ENCODE data around the gene LRP1B.

The LRP1B gene

DNA sequence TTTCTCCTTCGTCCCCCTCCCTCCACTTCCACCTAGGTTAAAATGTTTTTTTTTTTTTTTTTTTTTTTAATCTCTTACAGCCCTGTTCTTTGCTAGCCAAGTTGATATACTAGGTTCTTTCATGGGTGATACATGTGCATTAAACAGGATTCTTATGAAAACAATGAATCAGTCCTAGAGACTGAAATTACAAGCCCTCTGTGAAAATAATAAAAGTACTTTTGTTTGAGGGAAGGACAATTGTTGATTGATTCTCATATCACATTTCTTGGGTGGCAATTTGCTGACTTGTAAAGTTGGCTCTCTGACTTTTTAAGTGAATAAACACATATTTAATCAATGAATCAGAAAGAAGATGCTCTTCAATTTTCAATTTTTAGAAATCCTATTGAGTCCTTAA, 639.9 kb downstream of the LRP1B start:
- Histone ChIP-seq H3K9me2 (replicated peaks; ENCODE audit: insufficient read depth, low read length) (no peaks in the 10 kb centered on the region), H4K20me1 (ENCODE audit: insufficient read depth, low read length) (no peaks in the 10 kb centered on the region), H3K4me3 (ENCODE audit: low read length) (no peak overlapping the region), H3K4me2 (ENCODE audit: low read depth, low read length) (no peak overlapping the region), H3K27me3 (replicated peaks; ENCODE audit: insufficient read depth, low read length) (no peaks in the 10 kb centered on the region), H3K9ac (ENCODE audit: low read length) (no peak overlapping the region), H3K79me2 (ENCODE audit: low read length) (no peaks in the 10 kb centered on the region), H3K36me3 (replicated peaks; ENCODE audit: insufficient read depth, low read length) (no peaks in the 10 kb centered on the region), H3K27ac (ENCODE audit: low read length) (no peak overlapping the region), H3K9me3 (replicated peaks; ENCODE audit: insufficient read depth, low read length) (no peaks in the 10 kb centered on the region), H3K4me1 (ENCODE audit: low read length) (no peaks in the 10 kb centered on the region), H3F3A (ENCODE audit: insufficient read depth, low read length) (no peaks in the 10 kb centered on the region), H2AFZ (ENCODE audit: low read length) (no peak overlapping the region)
- no peak for TF ChIP-seq EZH2phosphoT487 (IDR thresholded peaks at IDR 0.05; ENCODE audit: low read length)
- no peak for TF ChIP-seq EZH2 (optimal IDR thresholded peaks at IDR 0.05; ENCODE audit: low read depth, low read length)
- TF ChIP-seq, protein P1, sequence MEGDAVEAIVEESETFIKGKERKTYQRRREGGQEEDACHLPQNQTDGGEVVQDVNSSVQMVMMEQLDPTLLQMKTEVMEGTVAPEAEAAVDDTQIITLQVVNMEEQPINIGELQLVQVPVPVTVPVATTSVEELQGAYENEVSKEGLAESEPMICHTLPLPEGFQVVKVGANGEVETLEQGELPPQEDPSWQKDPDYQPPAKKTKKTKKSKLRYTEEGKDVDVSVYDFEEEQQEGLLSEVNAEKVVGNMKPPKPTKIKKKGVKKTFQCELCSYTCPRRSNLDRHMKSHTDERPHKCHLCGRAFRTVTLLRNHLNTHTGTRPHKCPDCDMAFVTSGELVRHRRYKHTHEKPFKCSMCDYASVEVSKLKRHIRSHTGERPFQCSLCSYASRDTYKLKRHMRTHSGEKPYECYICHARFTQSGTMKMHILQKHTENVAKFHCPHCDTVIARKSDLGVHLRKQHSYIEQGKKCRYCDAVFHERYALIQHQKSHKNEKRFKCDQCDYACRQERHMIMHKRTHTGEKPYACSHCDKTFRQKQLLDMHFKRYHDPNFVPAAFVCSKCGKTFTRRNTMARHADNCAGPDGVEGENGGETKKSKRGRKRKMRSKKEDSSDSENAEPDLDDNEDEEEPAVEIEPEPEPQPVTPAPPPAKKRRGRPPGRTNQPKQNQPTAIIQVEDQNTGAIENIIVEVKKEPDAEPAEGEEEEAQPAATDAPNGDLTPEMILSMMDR (IDR thresholded peaks at IDR 0.05; ENCODE audit: low read length) = no peak
- DNase-seq = no peak

DNA sequence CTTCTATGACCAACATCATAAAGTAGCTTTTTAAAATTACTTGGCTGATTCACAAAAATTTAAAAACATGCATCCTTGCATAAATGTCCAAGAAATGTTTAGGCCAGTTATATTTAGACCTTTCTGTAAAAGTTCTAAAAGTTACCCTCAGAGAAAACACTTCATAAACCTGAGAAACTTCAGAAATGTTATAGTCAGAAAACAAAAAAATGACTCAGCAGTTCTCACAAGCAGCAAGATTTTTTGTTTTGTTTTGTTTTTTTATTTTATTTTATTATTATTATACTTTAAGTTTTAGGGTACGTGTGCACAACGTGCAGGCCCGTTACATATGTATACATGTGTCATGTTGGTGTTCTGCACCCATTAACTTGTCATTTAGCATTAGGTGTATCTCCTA, 648.1 kb downstream of the LRP1B start:
- no peaks in the 10 kb centered on the region for H3F3A ChIP-seq (ENCODE audit: insufficient read depth, low read length)
- H3K27ac ChIP-seq (ENCODE audit: low read length) = no peak overlapping the region
- TF ChIP-seq EZH2phosphoT487 (IDR thresholded peaks at IDR 0.05; ENCODE audit: low read length) = no peak
- TF ChIP-seq EZH2 (optimal IDR thresholded peaks at IDR 0.05; ENCODE audit: low read depth, low read length) = no peak
- TF ChIP-seq, protein P1 (IDR thresholded peaks at IDR 0.05; ENCODE audit: low read length) = no peak
- H4K20me1 ChIP-seq (ENCODE audit: insufficient read depth, low read length) = no peaks in the 10 kb centered on the region
- H3K79me2 ChIP-seq (ENCODE audit: low read length) = no peaks in the 10 kb centered on the region
- no peak for DNase-seq
- no peaks in the 10 kb centered on the region for H3K9me2 ChIP-seq (replicated peaks; ENCODE audit: insufficient read depth, low read length)
- H3K27me3 ChIP-seq (replicated peaks; ENCODE audit: insufficient read depth, low read length) = no peaks in the 10 kb centered on the region
- H3K9ac ChIP-seq (ENCODE audit: low read length) = no peak overlapping the region
- H3K4me3 ChIP-seq (ENCODE audit: low read length) = no peak overlapping the region
- H3K4me1 ChIP-seq (ENCODE audit: low read length) = no peaks in the 10 kb centered on the region
- H3K4me2 ChIP-seq (ENCODE audit: low read depth, low read length) = no peak overlapping the region
- H3K9me3 ChIP-seq (replicated peaks; ENCODE audit: insufficient read depth, low read length) = no peaks in the 10 kb centered on the region
- H2AFZ ChIP-seq (ENCODE audit: low read length) = no peak overlapping the region
- no peaks in the 10 kb centered on the region for H3K36me3 ChIP-seq (replicated peaks; ENCODE audit: insufficient read depth, low read length)

- Histone ChIP-seq H3K9me2 (replicated peaks; ENCODE audit: insufficient read depth, low read length) (no peaks in the 10 kb centered on the region), H3K9ac (ENCODE audit: low read length) (no peak overlapping the region), H3K27ac (ENCODE audit: low read length) (no peak overlapping the region), H4K20me1 (ENCODE audit: insufficient read depth, low read length) (no peaks in the 10 kb centered on the region), H3K4me1 (ENCODE audit: low read length) (no peaks in the 10 kb centered on the region), H3K4me3 (ENCODE audit: low read length) (no peak overlapping the region), H3K4me2 (ENCODE audit: low read depth, low read length) (no peak overlapping the region), H2AFZ (ENCODE audit: low read length) (no peak overlapping the region), H3K36me3 (replicated peaks; ENCODE audit: insufficient read depth, low read length) (no peaks in the 10 kb centered on the region), H3K9me3 (replicated peaks; ENCODE audit: insufficient read depth, low read length) (no peaks in the 10 kb centered on the region), H3K79me2 (ENCODE audit: low read length) (no peaks in the 10 kb centered on the region), H3K27me3 (replicated peaks; ENCODE audit: insufficient read depth, low read length) (no peaks in the 10 kb centered on the region), H3F3A (ENCODE audit: insufficient read depth, low read length) (no peaks in the 10 kb centered on the region)
- no peak for DNase-seq
- TF ChIP-seq EZH2phosphoT487 (IDR thresholded peaks at IDR 0.05; ENCODE audit: low read length) = no peak
- TF ChIP-seq, protein P1 (IDR thresholded peaks at IDR 0.05; ENCODE audit: low read length) = no peak
- TF ChIP-seq EZH2 (optimal IDR thresholded peaks at IDR 0.05; ENCODE audit: low read depth, low read length) = no peak
Observed at GRCh38 chr2:141475801-141476200, 655.0 kb downstream of the LRP1B start.
